Osteoblast (primary cell): ENCODE data around the gene MYADML2. TPM values are rescaled to one million over a fixed set of nuclear protein-coding genes. Genes with fewer than 3 reads are reported as not detected.

Experiments used
- DNase-seq: peaks from one replicate; pipeline ENCODE4 v3.0.0; 2011; ENCODE audit warnings: low spot score, mixed read lengths; ENCODE audit not compliant: insufficient read length; ENCODE audit errors: missing footprints
- H2AFZ ChIP-seq: 2 replicates; pipeline ENCODE4 v1.6.0; 2011; ENCODE audit warnings: mild to moderate bottlenecking, low read length
- H3K27ac ChIP-seq: 2 replicates; pipeline ENCODE4 v1.5.1; 2011; ENCODE audit warnings: mild to moderate bottlenecking, low read depth, low read length, moderate library complexity
- H3K27me3 ChIP-seq: 2 replicates; pipeline ENCODE4 v1.6.0; 2012; ENCODE audit warnings: mild to moderate bottlenecking, control low read depth, inconsistent platforms, low read length, moderate library complexity; ENCODE audit not compliant: insufficient read depth
- H3K36me3 ChIP-seq: 2 replicates; pipeline ENCODE4 v1.5.1; 2011; ENCODE audit warnings: mild to moderate bottlenecking, low read length, control low read depth, moderate library complexity; ENCODE audit not compliant: insufficient read depth
- H3K4me1 ChIP-seq: 2 replicates; pipeline ENCODE4 v1.5.1; 2011; ENCODE audit warnings: mild to moderate bottlenecking, low read length, control low read depth, moderate library complexity; ENCODE audit not compliant: insufficient read depth
- H3K4me2 ChIP-seq: 2 replicates; pipeline ENCODE4 v1.6.0; 2011; ENCODE audit warnings: mild to moderate bottlenecking, low read length; ENCODE audit not compliant: insufficient read depth
- H3K4me3 ChIP-seq: fragments of 200-600 bp; sonication (generic); 3 replicates; pipeline ENCODE4 v1.5.1; 2012; ENCODE audit warnings: mild to moderate bottlenecking, low read length, inconsistent platforms; ENCODE audit not compliant: insufficient read depth
- H3K79me2 ChIP-seq: 2 replicates; pipeline ENCODE4 v1.6.0; 2012; ENCODE audit warnings: mild to moderate bottlenecking, low read length, control low read depth, inconsistent platforms; ENCODE audit not compliant: insufficient read depth
- H3K9me3 ChIP-seq: 2 replicates; pipeline ENCODE4 v1.5.1; 2011; ENCODE audit warnings: low read depth, low read length, control low read depth
- H4K20me1 ChIP-seq: 2 replicates; pipeline ENCODE4 v1.6.0; 2012; ENCODE audit warnings: mild to moderate bottlenecking, low read length, control low read depth; ENCODE audit not compliant: insufficient read depth
- total RNA-seq: library from RNA; depleted of rRNA; stranded (reverse); fragments of >200 nt; gene quantifications from 2 replicates; pipeline ENCODE4 v1.2.3, GENCODE V29; 2012
- TF ChIP-seq, protein P1 (sequence below): IDR thresholded peaks from 2 replicates; pipeline ENCODE4 v1.5.1; 2011; ENCODE audit warnings: mild to moderate bottlenecking, low read depth, low read length, moderate library complexity; ENCODE audit errors: extremely low read depth

MYADML2 gene
- total RNA-seq, 1 donor = not detected

DNA sequence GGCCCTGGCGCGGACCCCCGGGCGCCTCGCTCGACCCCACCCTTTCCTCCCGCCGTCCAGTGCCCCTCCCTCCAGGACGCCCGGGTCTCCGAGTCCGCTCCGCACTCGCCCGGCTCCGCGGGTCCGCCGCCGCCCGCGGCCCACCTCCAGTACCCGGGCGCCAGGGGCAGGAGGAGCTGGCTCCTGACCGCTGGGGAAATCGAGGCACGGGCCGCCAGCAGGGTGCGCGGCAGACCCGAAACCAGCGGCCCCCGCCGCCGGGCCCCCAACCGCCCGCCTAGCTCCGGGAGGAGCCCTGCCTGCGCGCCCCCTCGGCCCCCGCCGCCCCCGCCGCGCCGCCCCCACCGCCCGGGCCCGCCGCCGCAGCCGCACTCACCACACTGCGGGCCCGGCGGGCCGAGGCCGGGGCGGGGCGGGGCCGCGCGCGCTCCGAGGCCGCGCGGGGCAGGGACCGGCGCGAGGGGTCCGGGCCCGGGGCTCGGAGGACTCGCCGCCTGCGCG, 19.8 kb downstream of the MYADML2 start:
- Histone ChIP-seq H3K36me3 (peaks cover 2% of the 10 kb centered on the region), H2AFZ (no peak overlapping the region), H3K27me3 (no peaks in the 10 kb centered on the region), H3K4me2 (peak overlapping the region; percentile 73), H3K79me2 (peaks cover 48% of the 10 kb centered on the region), H4K20me1 (peaks cover 24% of the 10 kb centered on the region), H3K27ac (peak overlapping the region; percentile 89), H3K4me1 (peaks cover 23% of the 10 kb centered on the region), H3K9me3 (no peaks in the 10 kb centered on the region), H3K4me3 (peak overlapping the region; percentile 89)
- TF ChIP-seq, protein P1, sequence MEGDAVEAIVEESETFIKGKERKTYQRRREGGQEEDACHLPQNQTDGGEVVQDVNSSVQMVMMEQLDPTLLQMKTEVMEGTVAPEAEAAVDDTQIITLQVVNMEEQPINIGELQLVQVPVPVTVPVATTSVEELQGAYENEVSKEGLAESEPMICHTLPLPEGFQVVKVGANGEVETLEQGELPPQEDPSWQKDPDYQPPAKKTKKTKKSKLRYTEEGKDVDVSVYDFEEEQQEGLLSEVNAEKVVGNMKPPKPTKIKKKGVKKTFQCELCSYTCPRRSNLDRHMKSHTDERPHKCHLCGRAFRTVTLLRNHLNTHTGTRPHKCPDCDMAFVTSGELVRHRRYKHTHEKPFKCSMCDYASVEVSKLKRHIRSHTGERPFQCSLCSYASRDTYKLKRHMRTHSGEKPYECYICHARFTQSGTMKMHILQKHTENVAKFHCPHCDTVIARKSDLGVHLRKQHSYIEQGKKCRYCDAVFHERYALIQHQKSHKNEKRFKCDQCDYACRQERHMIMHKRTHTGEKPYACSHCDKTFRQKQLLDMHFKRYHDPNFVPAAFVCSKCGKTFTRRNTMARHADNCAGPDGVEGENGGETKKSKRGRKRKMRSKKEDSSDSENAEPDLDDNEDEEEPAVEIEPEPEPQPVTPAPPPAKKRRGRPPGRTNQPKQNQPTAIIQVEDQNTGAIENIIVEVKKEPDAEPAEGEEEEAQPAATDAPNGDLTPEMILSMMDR = no peak
- peak; percentile 96 for DNase-seq

DNA sequence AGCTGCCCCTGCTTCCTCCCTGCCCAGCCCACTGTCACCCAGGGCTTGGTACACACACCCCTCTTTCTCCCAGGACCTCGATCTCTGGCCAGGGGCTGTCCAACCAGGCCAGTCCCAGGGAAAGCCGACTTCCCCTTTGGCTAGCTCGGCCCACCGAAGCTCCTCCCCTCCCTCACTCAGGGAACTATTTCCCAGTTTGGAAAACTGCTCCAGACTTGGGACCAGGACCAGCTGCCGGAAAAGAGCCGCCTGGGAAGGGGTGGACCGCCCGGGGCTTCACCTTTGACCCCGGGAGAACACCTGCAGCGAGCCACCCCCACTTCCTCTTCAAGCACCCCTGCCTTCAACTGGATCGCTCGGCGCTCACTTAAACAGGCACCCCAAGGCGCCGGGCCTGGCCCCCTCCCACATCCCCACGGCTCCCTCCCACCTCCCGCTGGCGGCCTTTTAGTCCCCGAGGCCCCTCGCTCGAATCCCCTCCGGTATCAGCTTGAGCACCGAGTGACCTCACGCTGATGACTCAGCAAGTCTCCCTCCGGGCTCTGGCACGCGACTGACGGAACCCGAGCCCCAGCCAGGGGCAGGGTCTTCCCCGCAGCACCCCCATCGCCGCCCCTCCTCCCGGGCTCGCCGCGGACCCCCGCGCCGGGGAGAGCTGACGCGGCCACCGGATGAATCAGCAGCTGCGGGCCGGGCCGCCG, 20.4 kb downstream of the MYADML2 start:
- Histone ChIP-seq H4K20me1 (peaks cover 25% of the 10 kb centered on the region), H3K79me2 (peaks cover 53% of the 10 kb centered on the region)
- peak; percentile 100 for DNase-seq

DNA sequence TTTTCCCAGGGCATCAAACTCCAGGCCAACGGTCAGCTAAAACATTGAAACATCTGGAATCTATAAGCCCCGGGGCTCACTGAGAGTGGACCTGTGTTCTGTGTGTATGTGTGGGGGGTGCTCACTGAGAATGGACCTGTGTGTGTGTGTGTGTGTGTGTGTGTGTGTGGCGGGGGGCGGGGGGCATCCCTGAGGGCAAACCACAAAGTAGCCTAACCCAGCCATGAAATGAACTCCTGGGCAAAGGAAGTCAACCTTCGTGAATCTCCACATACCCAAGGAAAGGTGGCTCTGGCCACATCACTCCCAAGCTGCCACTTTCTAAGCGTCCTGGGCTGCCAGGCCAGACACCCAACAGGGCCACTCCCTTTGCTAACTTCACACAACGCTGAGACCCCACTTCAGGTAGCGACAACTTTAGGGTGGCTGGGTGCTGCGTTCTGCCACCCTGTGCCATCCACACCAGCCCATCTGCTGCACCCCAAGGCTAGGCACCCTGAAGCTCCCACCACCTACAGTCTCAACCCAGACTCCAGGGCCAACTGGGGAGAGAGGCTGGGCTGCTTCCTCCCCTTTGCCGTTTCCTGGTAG, 21.1 kb downstream of the MYADML2 start:
- no peak for DNase-seq
- H3K4me1 ChIP-seq = peaks cover 23% of the 10 kb centered on the region
- H3K36me3 ChIP-seq = peaks cover 13% of the 10 kb centered on the region
- peaks cover 60% of the 10 kb centered on the region for H3K79me2 ChIP-seq
- TF ChIP-seq, protein P1 = no peak
- H4K20me1 ChIP-seq = peaks cover 29% of the 10 kb centered on the region
- H3K9me3 ChIP-seq = no peaks in the 10 kb centered on the region
- no peak overlapping the region for H2AFZ ChIP-seq
- H3K27ac ChIP-seq = peak overlapping the region; percentile 89
- peak overlapping the region; percentile 89 for H3K4me3 ChIP-seq
- peak overlapping the region; percentile 73 for H3K4me2 ChIP-seq
- no peaks in the 10 kb centered on the region for H3K27me3 ChIP-seq

More for the DNA sequence above, 20.4 kb downstream of the MYADML2 start:
- Histone ChIP-seq H3K27me3 (no peaks in the 10 kb centered on the region), H3K9me3 (no peaks in the 10 kb centered on the region), H3K4me1 (peaks cover 23% of the 10 kb centered on the region), H3K4me3 (peak overlapping the region; percentile 89), H3K36me3 (peaks cover 8% of the 10 kb centered on the region), H3K27ac (peak overlapping the region; percentile 89), H3K4me2 (peak overlapping the region; percentile 73), H2AFZ (no peak overlapping the region)
- TF ChIP-seq, protein P1 = no peak
